Astrocyte (in vitro differentiated cells and primary cell): Measurements from ENCODE around the gene EDIL3. TPM values are rescaled to one million over a fixed set of nuclear protein-coding genes. Genes with fewer than 3 reads are reported as not detected.

Experiments
- DNase-seq: peaks from one replicate; pipeline ENCODE4 v3.0.0-alpha.2; 2010; ENCODE audit warnings: low read depth
- FAIRE-seq: peaks from 2 replicates; lab custom pipeline; 2011; peaks lifted over from hg19 to GRCh38; lab: Jason Lieb, UNC
- H2AFZ ChIP-seq: 2 replicates; pipeline ENCODE4 v1.6.0; 2012; ENCODE audit warnings: low read depth, low read length, inconsistent platforms
- H3K27ac ChIP-seq: 2 replicates; pipeline ENCODE4 v1.5.1; 2011; ENCODE audit warnings: low read depth, low read length, inconsistent platforms
- H3K27me3 ChIP-seq: 2 replicates; pipeline ENCODE4 v1.6.0; 2011; ENCODE audit warnings: low read length, inconsistent platforms; ENCODE audit not compliant: insufficient read depth
- H3K36me3 ChIP-seq: 2 replicates; pipeline ENCODE4 v1.5.1; 2011; ENCODE audit warnings: low read length, inconsistent platforms; ENCODE audit not compliant: insufficient read depth
- H3K4me1 ChIP-seq: 2 replicates; pipeline ENCODE4 v1.5.1; 2011; ENCODE audit warnings: low read length, inconsistent platforms; ENCODE audit not compliant: insufficient read depth
- H3K4me2 ChIP-seq: 2 replicates; pipeline ENCODE4 v1.6.0; 2012; ENCODE audit warnings: low read length, inconsistent platforms
- H3K4me3 ChIP-seq: 2 replicates; pipeline ENCODE4 v1.5.1; 2011; ENCODE audit warnings: low read depth, mild to moderate bottlenecking, low read length, inconsistent platforms; ENCODE audit not compliant: insufficient read depth
- H3K79me2 ChIP-seq: 2 replicates; pipeline ENCODE4 v1.6.0; 2012; ENCODE audit warnings: mild to moderate bottlenecking, low read length, inconsistent platforms; ENCODE audit not compliant: insufficient read depth
- H3K9ac ChIP-seq: 2 replicates; pipeline ENCODE4 v1.6.0; 2012; ENCODE audit warnings: mild to moderate bottlenecking, low read length, inconsistent platforms
- H3K9me3 ChIP-seq: 2 replicates; pipeline ENCODE4 v1.5.1; 2012; ENCODE audit warnings: low read depth, mild to moderate bottlenecking, low read length, inconsistent platforms; ENCODE audit not compliant: insufficient read depth
- H4K20me1 ChIP-seq: 2 replicates; pipeline ENCODE4 v1.6.0; 2012; ENCODE audit warnings: low read length, inconsistent platforms; ENCODE audit not compliant: insufficient read depth
- H3K27ac Mint-ChIP-seq: one replicate; pipeline ENCODE4 v1.8.0; 2021; ENCODE audit warnings: mild to moderate bottlenecking, mixed read lengths; ENCODE audit not compliant: unreplicated experiment
- H3K27me3 Mint-ChIP-seq: one replicate; pipeline ENCODE4 v1.8.0; 2021; ENCODE audit warnings: low read depth, mixed read lengths; ENCODE audit not compliant: unreplicated experiment
- H3K36me3 Mint-ChIP-seq: one replicate; pipeline ENCODE4 v1.8.0; 2021; ENCODE audit warnings: low read depth, mixed read lengths; ENCODE audit not compliant: unreplicated experiment
- H3K4me1 Mint-ChIP-seq: one replicate; pipeline ENCODE4 v1.8.0; 2021; ENCODE audit warnings: low read depth, mixed read lengths; ENCODE audit not compliant: unreplicated experiment
- H3K4me3 Mint-ChIP-seq: one replicate; pipeline ENCODE4 v1.8.0; 2021; ENCODE audit warnings: mild to moderate bottlenecking, moderate library complexity, mixed read lengths; ENCODE audit not compliant: unreplicated experiment
- H3K9me3 Mint-ChIP-seq: one replicate; pipeline ENCODE4 v1.8.0; 2021; ENCODE audit warnings: mild to moderate bottlenecking, mixed read lengths; ENCODE audit not compliant: unreplicated experiment
- EZH2 ChIP-seq: IDR thresholded peaks from 2 replicates; pipeline ENCODE4 v1.6.1; 2012; ENCODE audit warnings: mild to moderate bottlenecking, low read length, inconsistent platforms; ENCODE audit not compliant: insufficient read depth
- total RNA-seq: library from RNA; stranded (reverse); gene quantifications from 2 replicates; pipeline ENCODE4 v1.2.1, GENCODE V29; 2021
- TF ChIP-seq, protein P1 (sequence below): IDR thresholded peaks from 2 replicates; pipeline ENCODE4 v1.5.1; 2011; ENCODE audit warnings: low read depth, mild to moderate bottlenecking, inconsistent platforms, low read length, moderate library complexity; ENCODE audit not compliant: insufficient read depth

Gene EDIL3
- total RNA-seq, 1 donor from 2014 or later: 226 TPM

DNA sequence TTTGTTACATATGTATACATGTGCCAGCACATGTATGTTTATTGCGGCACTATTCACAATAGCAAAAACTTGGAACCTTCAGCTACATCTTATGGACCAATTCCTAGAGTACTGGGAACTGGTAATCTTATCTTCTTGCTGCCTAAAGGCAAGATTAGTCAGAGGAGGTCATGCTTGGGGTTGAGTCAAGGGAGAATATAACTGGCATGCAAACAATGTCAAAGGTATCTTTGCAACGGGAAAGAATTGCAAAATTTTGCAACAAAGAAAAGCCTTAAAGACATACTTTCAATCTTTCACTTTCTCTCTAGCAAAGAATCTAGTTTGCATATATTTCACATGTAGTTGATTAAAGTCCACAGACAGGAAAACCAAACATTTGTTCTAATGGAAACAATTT, 145.2 kb downstream of the EDIL3 start:
- TF ChIP-seq, protein P1, sequence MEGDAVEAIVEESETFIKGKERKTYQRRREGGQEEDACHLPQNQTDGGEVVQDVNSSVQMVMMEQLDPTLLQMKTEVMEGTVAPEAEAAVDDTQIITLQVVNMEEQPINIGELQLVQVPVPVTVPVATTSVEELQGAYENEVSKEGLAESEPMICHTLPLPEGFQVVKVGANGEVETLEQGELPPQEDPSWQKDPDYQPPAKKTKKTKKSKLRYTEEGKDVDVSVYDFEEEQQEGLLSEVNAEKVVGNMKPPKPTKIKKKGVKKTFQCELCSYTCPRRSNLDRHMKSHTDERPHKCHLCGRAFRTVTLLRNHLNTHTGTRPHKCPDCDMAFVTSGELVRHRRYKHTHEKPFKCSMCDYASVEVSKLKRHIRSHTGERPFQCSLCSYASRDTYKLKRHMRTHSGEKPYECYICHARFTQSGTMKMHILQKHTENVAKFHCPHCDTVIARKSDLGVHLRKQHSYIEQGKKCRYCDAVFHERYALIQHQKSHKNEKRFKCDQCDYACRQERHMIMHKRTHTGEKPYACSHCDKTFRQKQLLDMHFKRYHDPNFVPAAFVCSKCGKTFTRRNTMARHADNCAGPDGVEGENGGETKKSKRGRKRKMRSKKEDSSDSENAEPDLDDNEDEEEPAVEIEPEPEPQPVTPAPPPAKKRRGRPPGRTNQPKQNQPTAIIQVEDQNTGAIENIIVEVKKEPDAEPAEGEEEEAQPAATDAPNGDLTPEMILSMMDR: no peak
- TF ChIP-seq EZH2: no peak
- Histone ChIP-seq H3K9ac (no peak overlapping the region), H3K4me1 (peaks cover 7% of the 10 kb centered on the region), H3K4me3 (no peak overlapping the region), H3K4me2 (peak overlapping the region; percentile 41), H4K20me1 (no peaks in the 10 kb centered on the region), H3K36me3 (no peaks in the 10 kb centered on the region), H3K27ac (no peak overlapping the region), H3K27me3 (no peaks in the 10 kb centered on the region), H3K9me3 (no peaks in the 10 kb centered on the region), H2AFZ (no peak overlapping the region), H3K79me2 (peaks cover 19% of the 10 kb centered on the region)
- no peaks in the 10 kb centered on the region for H3K27me3 Mint-ChIP-seq
- H3K4me3 Mint-ChIP-seq: no peak overlapping the region
- peaks cover 30% of the 10 kb centered on the region for H3K4me1 Mint-ChIP-seq
- no peak overlapping the region for H3K27ac Mint-ChIP-seq
- no peaks in the 10 kb centered on the region for H3K9me3 Mint-ChIP-seq
- peak; percentile 65 for DNase-seq
- FAIRE-seq: no peak
- H3K36me3 Mint-ChIP-seq: peaks cover 8% of the 10 kb centered on the region

GRCh38 chr5:84237126-84237525, 147.6 kb downstream of the EDIL3 start:
- Histone ChIP-seq H4K20me1 (peaks cover 8% of the 10 kb centered on the region), H3K79me2 (peaks cover 23% of the 10 kb centered on the region), H3K9ac (no peak overlapping the region), H3K4me3 (no peak overlapping the region), H2AFZ (no peak overlapping the region), H3K36me3 (no peaks in the 10 kb centered on the region), H3K9me3 (no peaks in the 10 kb centered on the region), H3K27me3 (no peaks in the 10 kb centered on the region), H3K4me2 (no peak overlapping the region), H3K27ac (no peak overlapping the region), H3K4me1 (peaks cover 3% of the 10 kb centered on the region)
- Mint-ChIP-seq H3K4me1 (peaks cover 27% of the 10 kb centered on the region), H3K4me3 (no peak overlapping the region), H3K36me3 (peaks cover 9% of the 10 kb centered on the region), H3K27ac (no peak overlapping the region), H3K27me3 (no peaks in the 10 kb centered on the region), H3K9me3 (no peaks in the 10 kb centered on the region)
- FAIRE-seq (no peak), DNase-seq (no peak)
- no peak for TF ChIP-seq EZH2

DNA sequence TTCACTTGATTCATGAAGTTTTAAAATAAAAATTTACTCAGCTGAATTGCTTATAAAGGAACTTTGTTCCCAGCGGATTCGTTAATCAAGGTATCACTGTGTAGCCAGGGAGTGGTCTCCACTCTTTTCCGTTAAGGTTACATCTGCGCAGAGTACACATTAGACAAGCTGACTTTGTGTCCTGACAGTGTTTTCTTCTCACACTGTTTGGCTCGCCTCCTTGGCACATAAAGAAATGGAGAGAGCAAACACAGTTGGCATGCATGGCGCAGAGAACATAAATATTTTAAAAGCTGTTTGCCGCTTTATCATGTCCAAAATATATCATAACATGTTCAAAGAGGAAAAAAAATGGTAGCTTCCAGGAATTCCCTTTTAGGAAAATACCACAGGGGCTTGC, 153.2 kb downstream of the EDIL3 start:
- H3K27ac ChIP-seq: no peak overlapping the region
- no peak overlapping the region for H3K4me2 ChIP-seq
- Mint-ChIP-seq H3K9me3 (no peaks in the 10 kb centered on the region), H3K4me3 (no peak overlapping the region), H3K27ac (no peak overlapping the region), H3K27me3 (no peaks in the 10 kb centered on the region), H3K4me1 (peaks cover 18% of the 10 kb centered on the region), H3K36me3 (peaks cover 8% of the 10 kb centered on the region)
- no peak overlapping the region for H3K4me3 ChIP-seq
- H3K4me1 ChIP-seq: no peaks in the 10 kb centered on the region
- no peaks in the 10 kb centered on the region for H3K27me3 ChIP-seq
- H2AFZ ChIP-seq: no peak overlapping the region
- TF ChIP-seq, protein P1: no peak
- no peak for TF ChIP-seq EZH2
- H3K9me3 ChIP-seq: no peaks in the 10 kb centered on the region
- H3K79me2 ChIP-seq: peaks cover 9% of the 10 kb centered on the region
- no peak overlapping the region for H3K9ac ChIP-seq
- no peak for DNase-seq
- no peak for FAIRE-seq
- peaks cover 34% of the 10 kb centered on the region for H4K20me1 ChIP-seq
- H3K36me3 ChIP-seq: no peaks in the 10 kb centered on the region
